COLO668 (cell line): Measurements from ENCODE around the gene KRTAP4-2.
"Not testable (repeated sequence)": the region's sequence is repeated elsewhere in the genome, so short reads cannot be mapped to it uniquely, and the experiment has no call there.

Experiments used
- DNase-seq: peaks from one replicate; lab custom pipeline; 2025; ENCODE audit not compliant: unreplicated experiment; lab: John Stamatoyannopoulos, UW

Gene KRTAP4-2

GRCh38 chr17:41177727-41178271 lies at the start of gene KRTAP4-2:
TSS of gene KRTAP4-2 (minus strand) at chr17:41178221. CDS start at chr17:41178164, 57 bp downstream.
- DNase-seq = no peak

- DNase-seq = not testable (repeated sequence)
Observed at GRCh38 chr17:41226598-41227095, 48.6 kb upstream of the KRTAP4-2 start, which contains the start of gene KRTAP9-2. TSS of gene KRTAP9-2 (plus strand) at chr17:41226648. CDS start at chr17:41226655, 7 bp downstream.

GRCh38 chr17:41226051-41226450 lies 48.0 kb upstream of the KRTAP4-2 start:
- DNase-seq = no peak

- DNase-seq = no peak
Observed at GRCh38 chr17:41223821-41224220, 45.8 kb upstream of the KRTAP4-2 start.

- DNase-seq = no peak
Observed at GRCh38 chr17:41215681-41216080, 37.7 kb upstream of the KRTAP4-2 start.

- DNase-seq = peak; percentile 73
Observed at GRCh38 chr17:41212524-41213169, 34.6 kb upstream of the KRTAP4-2 start.

GRCh38 chr17:41211845-41212466 lies 33.9 kb upstream of the KRTAP4-2 start:
- DNase-seq = peak; percentile 65

- DNase-seq = no peak
Observed at GRCh38 chr17:41199421-41200078, 21.5 kb upstream of the KRTAP4-2 start.

- DNase-seq = no peak
Observed at GRCh38 chr17:41196068-41196467, 18.0 kb upstream of the KRTAP4-2 start.

- no peak for DNase-seq
Observed at GRCh38 chr17:41190328-41190727, 12.3 kb upstream of the KRTAP4-2 start.

- DNase-seq = peak; percentile 12
Observed at GRCh38 chr17:41189837-41190318, 11.9 kb upstream of the KRTAP4-2 start, which contains the start of gene KRTAP9-1. TSS of gene KRTAP9-1 (plus strand) at chr17:41189887. CDS start at chr17:41189887, 0 bp downstream.

GRCh38 chr17:41186872-41187271 lies 8.9 kb upstream of the KRTAP4-2 start:
- no peak for DNase-seq

- no peak for DNase-seq
Observed at GRCh38 chr17:41185001-41185400, 7.0 kb upstream of the KRTAP4-2 start.

GRCh38 chr17:41184480-41184961 lies 6.5 kb upstream of the KRTAP4-2 start, which contains the start of gene KRTAP4-1:
TSS of gene KRTAP4-1 (minus strand) at chr17:41184911. CDS start at chr17:41184854, 57 bp downstream.
- peak; percentile 15 for DNase-seq

- no peak for DNase-seq
Observed at GRCh38 chr17:41178843-41179616, 1.0 kb upstream of the KRTAP4-2 start.

- DNase-seq = no peak
Observed at GRCh38 chr17:41178341-41178740, 320 bp upstream of the KRTAP4-2 start.

- no peak for DNase-seq
Observed at GRCh38 chr17:41176744-41177387, 1.2 kb downstream of the KRTAP4-2 start.

- no peak for DNase-seq
Observed at GRCh38 chr17:41171886-41172285, 6.1 kb downstream of the KRTAP4-2 start.

- DNase-seq = no peak
Observed at GRCh38 chr17:41168121-41168520, 9.9 kb downstream of the KRTAP4-2 start, which contains the start of gene KRTAP4-3. TSS of gene KRTAP4-3 (minus strand) at chr17:41168221. CDS start at chr17:41168172, 49 bp downstream.

- peak; percentile 17 for DNase-seq
Observed at GRCh38 chr17:41167561-41167960, 10.5 kb downstream of the KRTAP4-2 start.
